HG02763 (cell line): ENCODE results near the gene C11orf91.

Source experiments
- ATAC-seq: cut with Tn5 transposase; IDR thresholded peaks from one replicate; pipeline ENCODE4 v1.9.1; 2021; ENCODE audit warnings: mild to moderate bottlenecking, moderate library complexity; ENCODE audit not compliant: unreplicated experiment

The C11orf91 gene

DNA sequence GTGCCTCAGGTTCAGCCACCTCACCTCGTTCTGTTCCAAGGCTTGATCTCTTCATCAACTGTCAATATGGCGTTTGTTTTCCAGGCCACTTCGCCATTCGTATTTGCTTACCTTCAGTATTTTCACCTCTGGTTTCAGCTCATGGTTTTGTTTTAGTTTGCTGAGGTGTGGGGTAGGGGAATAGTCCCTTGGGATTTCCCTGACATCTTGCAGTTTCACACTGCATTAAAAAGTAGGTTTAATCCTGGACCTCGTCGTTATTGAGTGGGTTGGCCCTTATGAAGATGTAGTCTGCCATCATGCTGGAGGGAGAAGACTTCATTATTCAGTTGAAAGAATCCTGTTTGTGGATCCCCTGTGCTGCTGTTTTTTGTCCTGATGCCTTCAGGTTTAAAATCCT, 46.0 kb downstream of the C11orf91 start:
- no peak for ATAC-seq

DNA sequence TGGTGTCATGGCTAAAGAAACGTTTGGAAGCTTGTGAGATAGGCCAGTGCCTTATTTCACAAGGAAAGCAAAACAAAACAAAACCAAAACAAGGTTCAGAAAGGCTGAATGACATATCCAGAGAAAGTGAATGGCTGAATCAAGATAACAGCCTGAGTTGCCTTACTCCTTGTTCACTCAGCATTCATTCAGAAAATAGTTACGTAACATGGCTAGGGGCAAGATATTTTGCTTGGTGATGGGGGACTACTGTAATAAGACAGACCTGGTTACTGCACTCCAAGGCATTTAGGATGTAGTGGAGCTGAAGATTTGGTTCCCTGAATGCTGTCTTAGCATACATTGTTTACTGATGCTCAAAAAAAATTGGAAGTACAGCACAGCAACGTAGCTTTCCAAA, 47.7 kb downstream of the C11orf91 start:
- ATAC-seq: no peak

DNA sequence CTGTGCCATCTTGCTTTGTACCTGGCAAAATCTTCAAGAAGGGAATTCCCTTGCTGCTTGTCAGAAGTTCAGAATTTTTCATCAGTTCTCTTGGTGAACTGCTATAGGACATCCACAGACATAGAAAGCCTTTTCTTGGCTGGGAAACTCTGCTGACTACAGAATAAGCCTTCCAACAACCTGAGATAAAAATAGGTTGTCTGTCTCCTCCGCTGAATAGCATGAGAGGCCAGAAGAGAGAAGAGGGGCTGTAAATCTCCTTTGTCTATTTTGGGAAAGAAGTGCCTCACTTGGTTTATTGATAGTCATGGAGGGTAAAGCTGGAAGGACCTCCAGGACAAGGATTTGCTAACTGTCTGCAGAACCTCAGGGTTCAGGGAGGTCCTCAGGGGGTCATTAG, 48.2 kb downstream of the C11orf91 start:
- ATAC-seq: no peak

GRCh38 chr11:33651990-33652389, 48.6 kb downstream of the C11orf91 start:
- ATAC-seq: no peak

DNA sequence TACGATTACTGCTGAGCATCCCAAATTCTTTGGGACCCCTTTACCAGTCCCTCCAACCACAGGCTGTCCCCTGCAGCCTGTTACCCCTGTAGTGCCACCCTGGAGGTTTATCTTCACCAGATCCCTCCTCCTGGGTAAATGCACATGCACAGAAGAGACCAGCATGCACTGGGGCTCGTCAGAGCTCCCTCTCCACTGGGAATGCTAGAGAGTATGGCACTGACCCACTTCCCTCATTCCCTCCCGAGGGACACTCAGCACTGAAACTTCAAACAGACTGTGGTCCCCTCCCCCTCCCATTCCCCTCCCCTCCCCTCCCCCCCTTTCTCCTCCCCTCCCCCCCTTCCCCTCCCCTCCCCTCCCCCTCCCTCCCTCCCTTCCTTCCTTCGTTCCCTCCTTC, 49.1 kb downstream of the C11orf91 start:
- no peak for ATAC-seq

GRCh38 chr11:33649944-33650343, 50.7 kb downstream of the C11orf91 start:
- ATAC-seq: no peak
